Measurements from ENCODE around the gene ZNF414. TPM values are rescaled to one million over a fixed set of nuclear protein-coding genes. Genes with fewer than 3 reads are reported as not detected.

The ZNF414 gene
- total RNA-seq, 1 experiment from 2014 or later = 4.6 TPM

GRCh38 chr19:8531470-8531869 lies 17.5 kb upstream of the ZNF414 start:
- ATAC-seq (no peak), DNase-seq (no peak)
- Histone ChIP-seq H3K36me3 (ENCODE audit: low read depth, low read length) (no peaks in the 10 kb centered on the region), H3K4me1 (ENCODE audit: insufficient read depth, low read length) (peaks cover 10% of the 10 kb centered on the region), H3K27me3 (ENCODE audit: low read length) (no peaks in the 10 kb centered on the region), H3K9me2 (replicated peaks; ENCODE audit: low read length) (no peaks in the 10 kb centered on the region), H3F3A (ENCODE audit: low read length, unreplicated experiment) (no peaks in the 10 kb centered on the region), H4K20me1 (ENCODE audit: low read length) (no peaks in the 10 kb centered on the region), H3K4me2 (ENCODE audit: low read length) (no peak overlapping the region), H3K27ac (ENCODE audit: low read length) (no peak overlapping the region), H3K9ac (ENCODE audit: low read length) (no peak overlapping the region), H3K9me3 (ENCODE audit: low read length) (no peaks in the 10 kb centered on the region), H2AFZ (ENCODE audit: low read length) (no peak overlapping the region), H3K4me3 (ENCODE audit: low read length) (no peak overlapping the region), H3K79me2 (ENCODE audit: low read length) (peaks cover 9% of the 10 kb centered on the region)
- no TSS peak for BruUV-seq (replicated peaks)
- POLR2A ChIA-PET (ENCODE audit: unreplicated experiment) = no interaction called here
- CTCF ChIA-PET = no interaction called here
- intact Hi-C loops (cut with micrococcal nuclease) = no loop called here
- TF ChIP-seq CTCF (conservative IDR thresholded peaks at IDR 0.05; ENCODE audit: low read depth, low read length) = no peak
- no peak for TF ChIP-seq EZH2phosphoT487 (IDR thresholded peaks at IDR 0.05; ENCODE audit: borderline replicate concordance, low read length)
- TF ChIP-seq EZH2 (IDR thresholded peaks at IDR 0.05; ENCODE audit: low read length, unreplicated experiment) = no peak

- TF ChIP-seq EZH2phosphoT487 (IDR thresholded peaks at IDR 0.05; ENCODE audit: borderline replicate concordance, low read length) = no peak
- TF ChIP-seq EZH2 (IDR thresholded peaks at IDR 0.05; ENCODE audit: low read length, unreplicated experiment) = no peak
- no peak for TF ChIP-seq CTCF (conservative IDR thresholded peaks at IDR 0.05; ENCODE audit: low read depth, low read length)
- no peak for ATAC-seq
- peaks cover 10% of the 10 kb centered on the region for H3K4me1 ChIP-seq (ENCODE audit: insufficient read depth, low read length)
- no peaks in the 10 kb centered on the region for H3K9me2 ChIP-seq (replicated peaks; ENCODE audit: low read length)
- DNase-seq = no peak
- no peaks in the 10 kb centered on the region for H4K20me1 ChIP-seq (ENCODE audit: low read length)
- H3K4me3 ChIP-seq (ENCODE audit: low read length) = no peak overlapping the region
- intact Hi-C loops (cut with micrococcal nuclease) = no loop called here
- no peaks in the 10 kb centered on the region for H3K27me3 ChIP-seq (ENCODE audit: low read length)
- H3K4me2 ChIP-seq (ENCODE audit: low read length) = no peak overlapping the region
- no TSS peak for BruUV-seq (replicated peaks)
- ChIA-PET CTCF (no interaction called here), POLR2A (ENCODE audit: unreplicated experiment) (no interaction called here)
- no peak overlapping the region for H3K27ac ChIP-seq (ENCODE audit: low read length)
- H3K79me2 ChIP-seq (ENCODE audit: low read length) = peaks cover 10% of the 10 kb centered on the region
- H3K36me3 ChIP-seq (ENCODE audit: low read depth, low read length) = no peaks in the 10 kb centered on the region
- no peak overlapping the region for H2AFZ ChIP-seq (ENCODE audit: low read length)
- H3F3A ChIP-seq (ENCODE audit: low read length, unreplicated experiment) = no peaks in the 10 kb centered on the region
- H3K9ac ChIP-seq (ENCODE audit: low read length) = no peak overlapping the region
- H3K9me3 ChIP-seq (ENCODE audit: low read length) = no peaks in the 10 kb centered on the region
These were observed 16.2 kb upstream of the ZNF414 start for GRCh38 chr19:8530061-8530679.

GRCh38 chr19:8529369-8530006 lies 15.5 kb upstream of the ZNF414 start:
- TF ChIP-seq EZH2 (IDR thresholded peaks at IDR 0.05; ENCODE audit: low read length, unreplicated experiment) (no peak), EZH2phosphoT487 (IDR thresholded peaks at IDR 0.05; ENCODE audit: borderline replicate concordance, low read length) (no peak), CTCF (conservative IDR thresholded peaks at IDR 0.05; ENCODE audit: low read depth, low read length) (no peak)
- no TSS peak for BruUV-seq (replicated peaks)
- intact Hi-C loops (cut with micrococcal nuclease) = loop anchor here (5.0 kb wide), 2 partner anchors 72 to 627 kb away; partner anchors contain the start of gene MAP2K7
- no peaks in the 10 kb centered on the region for H3K27me3 ChIP-seq (ENCODE audit: low read length)
- H3K9me2 ChIP-seq (replicated peaks; ENCODE audit: low read length) = no peaks in the 10 kb centered on the region
- POLR2A ChIA-PET (ENCODE audit: unreplicated experiment) = no interaction called here
- H3K4me2 ChIP-seq (ENCODE audit: low read length) = no peak overlapping the region
- H3K4me1 ChIP-seq (ENCODE audit: insufficient read depth, low read length) = peaks cover 10% of the 10 kb centered on the region
- H3K4me3 ChIP-seq (ENCODE audit: low read length) = no peak overlapping the region
- H3K36me3 ChIP-seq (ENCODE audit: low read depth, low read length) = no peaks in the 10 kb centered on the region
- CTCF ChIA-PET = no interaction called here
- H3F3A ChIP-seq (ENCODE audit: low read length, unreplicated experiment) = no peaks in the 10 kb centered on the region
- no peaks in the 10 kb centered on the region for H3K9me3 ChIP-seq (ENCODE audit: low read length)
- H2AFZ ChIP-seq (ENCODE audit: low read length) = no peak overlapping the region
- H3K9ac ChIP-seq (ENCODE audit: low read length) = no peak overlapping the region
- no peaks in the 10 kb centered on the region for H4K20me1 ChIP-seq (ENCODE audit: low read length)
- peaks cover 10% of the 10 kb centered on the region for H3K79me2 ChIP-seq (ENCODE audit: low read length)
- ATAC-seq = no peak
- H3K27ac ChIP-seq (ENCODE audit: low read length) = no peak overlapping the region
- DNase-seq = no peak
